ENCODE results near the gene CD44. TPM values are rescaled to one million over a fixed set of nuclear protein-coding genes. Genes with fewer than 3 reads are reported as not detected.

CD44 gene
- total RNA-seq, 1 donor from 2014 or later = 613 TPM

- no peak overlapping the region for H3K27ac ChIP-seq
- no peaks in the 10 kb centered on the region for H3K4me1 ChIP-seq
- TF ChIP-seq CTCF (IDR thresholded peaks at IDR 0.05) = no peak
- no peaks in the 10 kb centered on the region for H3K36me3 ChIP-seq
- no peak overlapping the region for H3K4me3 ChIP-seq
- no peaks in the 10 kb centered on the region for H3K9me3 ChIP-seq
- ATAC-seq = no peak
- intact Hi-C loops (cut with DNase I) = no loop called here
- no peaks in the 10 kb centered on the region for H3K27me3 ChIP-seq (ENCODE audit: low read depth)
- DNase-seq = no peak
Observed at GRCh38 chr11:35131094-35131493, 7.9 kb upstream of the CD44 start.

GRCh38 chr11:35131886-35132285 lies 7.1 kb upstream of the CD44 start:
- intact Hi-C loops (cut with DNase I) = no loop called here
- DNase-seq (no peak), ATAC-seq (no peak)
- no peaks in the 10 kb centered on the region for H3K9me3 ChIP-seq
- H3K36me3 ChIP-seq = no peaks in the 10 kb centered on the region
- H3K4me3 ChIP-seq = no peak overlapping the region
- no peaks in the 10 kb centered on the region for H3K27me3 ChIP-seq (ENCODE audit: low read depth)
- TF ChIP-seq CTCF (IDR thresholded peaks at IDR 0.05) = no peak
- no peaks in the 10 kb centered on the region for H3K4me1 ChIP-seq
- no peak overlapping the region for H3K27ac ChIP-seq

GRCh38 chr11:35133656-35134055 lies 5.3 kb upstream of the CD44 start:
- no peak for TF ChIP-seq CTCF (IDR thresholded peaks at IDR 0.05)
- Histone ChIP-seq H3K27me3 (ENCODE audit: low read depth) (no peaks in the 10 kb centered on the region), H3K9me3 (no peaks in the 10 kb centered on the region), H3K4me3 (no peak overlapping the region), H3K4me1 (peaks cover 8% of the 10 kb centered on the region), H3K36me3 (no peaks in the 10 kb centered on the region), H3K27ac (no peak overlapping the region)
- ATAC-seq = no peak
- intact Hi-C loops (cut with DNase I) = no loop called here
- DNase-seq = no peak

- DNase-seq = no peak
- H3K4me3 ChIP-seq = no peak overlapping the region
- no peak for ATAC-seq
- H3K27ac ChIP-seq = no peak overlapping the region
- intact Hi-C loops (cut with DNase I) = no loop called here
- H3K27me3 ChIP-seq (ENCODE audit: low read depth) = no peaks in the 10 kb centered on the region
- H3K4me1 ChIP-seq = peaks cover 8% of the 10 kb centered on the region
- no peak for TF ChIP-seq CTCF (IDR thresholded peaks at IDR 0.05)
- no peaks in the 10 kb centered on the region for H3K9me3 ChIP-seq
- H3K36me3 ChIP-seq = no peaks in the 10 kb centered on the region
Observed at GRCh38 chr11:35134403-35135148, 4.4 kb upstream of the CD44 start.

- Histone ChIP-seq H3K36me3 (no peaks in the 10 kb centered on the region), H3K27me3 (ENCODE audit: low read depth) (no peaks in the 10 kb centered on the region), H3K27ac (no peak overlapping the region), H3K9me3 (no peaks in the 10 kb centered on the region), H3K4me3 (no peak overlapping the region), H3K4me1 (peaks cover 8% of the 10 kb centered on the region)
- DNase-seq (no peak), ATAC-seq (no peak)
- no peak for TF ChIP-seq CTCF (IDR thresholded peaks at IDR 0.05)
- intact Hi-C loops (cut with DNase I) = no loop called here
Observed at GRCh38 chr11:35135222-35135621, 3.7 kb upstream of the CD44 start.
